ENCODE results near the gene PHKA1. TPM values are rescaled to one million over a fixed set of nuclear protein-coding genes. Genes with fewer than 3 reads are reported as not detected.
"Not testable (repeated sequence)": the region's sequence is repeated elsewhere in the genome, so short reads cannot be mapped to it uniquely, and the experiment has no call there.

The PHKA1 gene
- total RNA-seq, 1 donor from 2014 or later: 5.8 TPM

GRCh38 chrX:72584163-72584562, 129.9 kb downstream of the PHKA1 start:
- DNase-seq (ENCODE audit: low spot score): no peak
- intact Hi-C loops (cut with DNase I): no loop called here

GRCh38 chrX:72576141-72576894, 137.8 kb downstream of the PHKA1 start:
- intact Hi-C loops (cut with DNase I): no loop called here
- DNase-seq (ENCODE audit: low spot score): no peak

GRCh38 chrX:72573158-72573511, 141.0 kb downstream of the PHKA1 start:
- intact Hi-C loops (cut with DNase I): no loop called here
- DNase-seq (ENCODE audit: low spot score): no peak

DNA sequence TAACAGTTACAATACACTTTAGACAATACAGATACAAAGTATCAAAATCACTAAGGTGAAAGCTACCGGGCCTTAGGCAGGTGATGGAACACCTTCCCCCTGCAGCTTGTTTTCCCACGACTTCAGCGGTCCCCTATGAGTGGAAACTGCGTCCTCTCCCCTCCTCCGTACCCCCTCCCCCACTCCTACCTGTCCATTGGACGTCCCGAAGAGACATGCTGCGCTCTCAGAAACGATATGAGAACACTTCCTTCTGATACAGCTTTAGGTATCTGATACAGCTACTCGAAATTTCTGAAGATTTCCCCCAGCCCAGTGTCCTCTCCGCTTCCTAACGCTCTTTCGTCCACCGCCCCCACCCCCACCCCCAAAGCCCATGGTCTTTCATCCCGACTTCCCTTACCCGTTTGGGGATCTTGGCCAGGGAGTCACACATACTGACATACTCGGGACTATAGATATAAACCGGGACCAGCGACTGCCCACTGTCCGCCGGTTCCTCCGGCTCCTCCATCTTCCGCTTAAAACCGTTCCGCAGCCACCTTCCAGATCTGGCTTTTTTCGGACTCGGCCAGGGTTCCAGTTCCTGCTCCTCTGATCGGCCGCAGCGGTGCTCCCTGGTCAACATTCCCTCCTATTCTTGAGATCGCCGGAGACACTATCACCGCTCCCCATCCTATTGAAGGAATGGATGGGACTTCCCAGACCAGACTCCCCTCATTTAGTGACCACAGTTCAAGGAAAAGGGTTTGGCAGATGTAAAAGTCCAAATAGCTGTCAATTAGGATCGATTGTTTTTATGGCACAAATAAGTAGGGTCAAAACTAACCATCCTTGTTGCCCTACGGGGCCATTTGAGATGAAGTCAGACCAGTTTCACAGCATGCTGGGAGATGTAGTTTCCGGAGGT, 141.6 kb downstream of the PHKA1 start, which contains the start of gene HDAC8:
HDAC8 (minus strand) TSS at position 596 of the 910 bp plus-strand sequence; CDS start at position 514, 82 bp downstream.
- intact Hi-C loops (cut with DNase I): no loop called here
- no peak for DNase-seq (ENCODE audit: low spot score)

DNA sequence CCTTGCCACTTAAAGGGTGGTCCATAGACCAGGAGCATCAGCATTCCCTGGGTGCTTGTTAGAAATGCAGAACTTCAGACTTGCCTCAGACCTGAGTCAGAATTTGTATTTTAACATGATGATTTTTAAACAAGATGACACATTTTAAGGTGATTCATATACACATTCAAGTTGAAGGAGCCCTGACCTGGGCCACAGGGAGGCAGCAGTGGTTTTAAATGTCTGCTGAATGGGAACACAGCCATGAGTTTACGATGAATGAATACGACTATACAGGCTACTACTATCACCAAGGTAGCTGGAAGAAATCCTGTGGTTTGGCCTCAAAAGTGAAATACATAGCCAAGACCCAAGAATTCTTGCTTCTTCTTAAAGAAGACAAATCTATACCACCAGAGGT, 144.3 kb downstream of the PHKA1 start:
- intact Hi-C loops (cut with DNase I): no loop called here

GRCh38 chrX:72568406-72569092, 145.6 kb downstream of the PHKA1 start:
- intact Hi-C loops (cut with DNase I): no loop called here
- no peak for DNase-seq (ENCODE audit: low spot score)

More for the DNA sequence above, 144.3 kb downstream of the PHKA1 start:
- no peak for DNase-seq (ENCODE audit: low spot score)

GRCh38 chrX:72566448-72566847, 147.7 kb downstream of the PHKA1 start:
- no peak for DNase-seq (ENCODE audit: low spot score)
- intact Hi-C loops (cut with DNase I): no loop called here

GRCh38 chrX:72559655-72560054, 154.5 kb downstream of the PHKA1 start:
- intact Hi-C loops (cut with DNase I); DNase-seq (ENCODE audit: low spot score): not testable (repeated sequence)

GRCh38 chrX:72554448-72555140, 159.5 kb downstream of the PHKA1 start:
- intact Hi-C loops (cut with DNase I): no loop called here
- no peak for DNase-seq (ENCODE audit: low spot score)

DNA sequence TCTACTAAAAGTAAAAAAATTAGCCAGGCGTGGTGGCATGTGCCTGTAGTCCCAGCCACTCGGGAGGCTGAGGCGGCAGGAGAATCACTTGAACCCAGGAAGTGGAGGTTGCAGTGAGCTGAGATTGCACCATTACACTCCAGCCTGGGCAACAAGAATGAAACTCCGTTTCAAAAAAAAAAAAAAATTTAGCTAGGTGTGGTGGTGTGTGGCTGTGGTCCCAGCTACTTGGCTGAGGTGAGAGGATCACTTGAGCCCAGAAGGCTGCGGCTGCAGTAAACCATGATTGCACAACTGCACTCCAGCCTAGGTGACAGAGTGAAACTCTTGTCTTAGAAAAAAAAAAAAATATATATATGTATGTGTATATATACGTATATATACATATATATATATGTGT, 161.7 kb downstream of the PHKA1 start:
- DNase-seq (ENCODE audit: low spot score); intact Hi-C loops (cut with DNase I): not testable (repeated sequence)

DNA sequence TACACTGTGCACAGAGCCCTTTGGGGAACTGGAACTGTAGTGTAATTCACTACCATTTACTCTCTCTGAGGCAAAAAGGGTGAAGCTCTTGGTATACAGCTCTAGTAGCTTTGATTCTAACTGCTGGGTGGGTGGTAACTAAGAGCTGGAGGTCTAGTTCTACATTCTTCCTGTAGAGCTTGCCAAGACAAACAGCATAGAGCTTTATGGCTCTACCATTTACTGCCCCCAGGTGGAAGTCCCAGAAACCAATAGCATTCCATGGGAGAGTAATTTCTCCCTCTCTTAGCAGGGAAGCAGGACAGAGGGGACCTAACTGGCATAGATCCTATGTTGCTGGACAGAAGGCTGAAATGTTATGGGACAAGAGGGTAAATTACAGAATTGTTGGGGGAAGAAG, 168.1 kb downstream of the PHKA1 start:
- DNase-seq (ENCODE audit: low spot score): no peak
- intact Hi-C loops (cut with DNase I): no loop called here

GRCh38 chrX:72540318-72540717, 173.8 kb downstream of the PHKA1 start:
- intact Hi-C loops (cut with DNase I): loop anchor here (5.0 kb wide), 2 partner anchors 233 to 293 kb away; partner anchors contain the start of gene CITED1
- DNase-seq (ENCODE audit: low spot score): no peak

- intact Hi-C loops (cut with DNase I): loop anchor here (5.0 kb wide), 2 partner anchors 233 to 293 kb away; partner anchors contain the start of gene CITED1
- DNase-seq (ENCODE audit: low spot score): no peak
Observed at GRCh38 chrX:72539822-72540221, 174.3 kb downstream of the PHKA1 start.

GRCh38 chrX:72536542-72536941, 177.6 kb downstream of the PHKA1 start:
- no peak for DNase-seq (ENCODE audit: low spot score)
- intact Hi-C loops (cut with DNase I): no loop called here

- intact Hi-C loops (cut with DNase I): no loop called here
- DNase-seq (ENCODE audit: low spot score): no peak
Observed at GRCh38 chrX:72532366-72532765, 181.7 kb downstream of the PHKA1 start.

All from cardiac septum (tissue), 1 donor.